Adipocyte (in vitro differentiated cells): ENCODE measurements around the gene ZNG1B.
"Not testable (repeated sequence)": the region's sequence is repeated elsewhere in the genome, so short reads cannot be mapped to it uniquely, and the experiment has no call there.

ENCODE experiments used
- DNase-seq: peaks from one replicate; pipeline ENCODE4 v3.0.0-alpha.2; 2015; ENCODE audit warnings: low read depth
- H3K27me3 ChIP-seq: replicated peaks from 2 replicates; pipeline ENCODE4 v1.7.0; 2013; ENCODE audit warnings: mild to moderate bottlenecking, low read length, moderate library complexity; ENCODE audit not compliant: control insufficient read depth, insufficient read depth
- H3K36me3 ChIP-seq: 2 replicates; pipeline ENCODE4 v1.7.0; 2013; ENCODE audit warnings: low read length, mild to moderate bottlenecking, moderate library complexity; ENCODE audit not compliant: control insufficient read depth, insufficient read depth, severe bottlenecking
- H3K4me1 ChIP-seq: 2 replicates; pipeline ENCODE4 v1.7.0; 2013; ENCODE audit warnings: mild to moderate bottlenecking, low read length, moderate library complexity; ENCODE audit not compliant: control insufficient read depth, insufficient read depth
- H3K4me3 ChIP-seq: 2 replicates; pipeline ENCODE4 v1.7.0; 2013; ENCODE audit warnings: mild to moderate bottlenecking, low read length, moderate library complexity
- H3K9ac ChIP-seq: 2 replicates; pipeline ENCODE4 v1.7.0; 2013; ENCODE audit warnings: mild to moderate bottlenecking, low read length, moderate library complexity
- H3K9me3 ChIP-seq: 2 replicates; pipeline ENCODE4 v1.7.0; 2013; ENCODE audit warnings: mild to moderate bottlenecking, low read length, moderate library complexity; ENCODE audit not compliant: control insufficient read depth

The ZNG1B gene

DNA sequence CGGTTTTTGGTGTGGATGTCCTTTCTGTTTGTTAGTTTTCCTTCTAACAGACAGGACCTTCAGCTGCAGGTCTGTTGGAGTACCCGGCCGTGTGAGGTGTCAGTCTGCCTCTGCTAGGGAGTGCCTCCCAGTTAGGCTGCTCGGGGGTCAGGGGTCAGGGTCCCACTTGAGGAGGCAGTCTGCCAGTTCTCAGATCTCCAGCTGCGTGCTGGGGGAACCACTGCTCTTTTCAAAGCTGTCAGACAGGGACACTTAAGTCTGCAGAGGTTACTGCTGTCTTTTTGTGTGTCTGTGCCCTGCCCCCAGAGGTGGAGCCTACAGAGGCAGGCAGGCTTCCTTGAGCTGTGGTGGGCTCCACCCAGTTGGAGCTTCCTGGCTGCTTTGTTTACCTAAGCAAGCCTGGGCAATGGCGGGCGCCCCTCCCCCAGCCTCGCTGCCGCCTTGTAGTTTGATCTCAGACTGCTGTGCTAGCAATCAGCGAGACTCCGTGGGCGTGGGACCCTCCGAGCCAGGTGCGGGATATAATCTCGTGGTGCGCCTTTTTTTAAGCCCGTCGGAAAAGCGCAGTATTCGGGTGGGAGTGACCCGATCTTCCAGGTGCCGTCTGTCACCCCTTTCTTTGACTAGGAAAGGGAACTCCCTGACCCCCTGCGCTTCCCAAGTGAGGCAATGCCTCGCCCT lies 39.3 kb downstream of the ZNG1B start:
- not testable (repeated sequence) for H3K36me3 ChIP-seq, H3K9me3 ChIP-seq, H3K4me1 ChIP-seq, H3K4me3 ChIP-seq, H3K9ac ChIP-seq, DNase-seq, H3K27me3 ChIP-seq

DNA sequence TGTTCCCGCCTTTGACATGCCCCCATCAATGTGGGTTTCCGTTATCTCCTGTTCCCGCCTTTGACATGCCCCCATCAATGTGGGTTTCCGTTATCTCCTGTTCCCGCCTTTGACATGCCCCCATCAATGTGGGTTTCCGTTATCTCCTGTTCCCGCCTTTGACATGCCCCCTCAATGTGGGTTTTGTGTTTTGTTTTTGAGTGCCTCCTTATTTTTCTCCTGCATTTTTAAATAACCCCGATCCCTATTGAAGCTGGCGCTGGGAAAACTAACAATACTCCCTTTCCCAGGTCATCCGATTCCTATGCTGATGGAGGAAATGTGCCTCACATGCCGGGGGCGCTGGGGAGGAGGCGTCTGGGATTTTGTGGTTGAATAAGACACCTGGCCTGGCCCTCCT lies 59.0 kb downstream of the ZNG1B start:
- not testable (repeated sequence) for H3K27me3 ChIP-seq, H3K36me3 ChIP-seq, DNase-seq, H3K4me1 ChIP-seq, H3K4me3 ChIP-seq, H3K9me3 ChIP-seq, H3K9ac ChIP-seq

DNA sequence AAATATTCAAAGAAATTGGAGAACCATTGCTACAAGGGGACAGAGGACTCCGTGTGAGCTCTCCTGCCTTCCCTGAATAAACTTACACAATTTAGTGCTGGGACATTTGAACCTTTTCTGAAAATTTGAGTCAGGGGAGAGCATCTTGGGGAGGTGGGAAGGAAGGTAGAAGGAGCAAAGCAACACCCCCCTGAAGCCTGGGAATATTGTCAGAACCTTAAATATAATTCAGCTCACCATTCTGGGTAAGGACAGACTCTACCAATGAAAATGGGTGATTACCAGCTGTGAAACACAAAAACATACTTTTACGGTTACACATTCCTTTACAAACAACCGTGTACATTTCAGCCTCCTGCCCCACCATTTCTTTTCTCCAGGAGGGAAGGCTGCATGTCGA lies 60.9 kb downstream of the ZNG1B start, which contains the start of gene FOXD4L1:
Gene FOXD4L1, plus strand, starts transcription at position 301 of the 400 bp plus-strand sequence. CDS start 592 bp downstream, outside the sequence.
- H3K9ac ChIP-seq, H3K27me3 ChIP-seq, H3K4me3 ChIP-seq, H3K4me1 ChIP-seq, H3K36me3 ChIP-seq, H3K9me3 ChIP-seq, DNase-seq: not testable (repeated sequence)

DNA sequence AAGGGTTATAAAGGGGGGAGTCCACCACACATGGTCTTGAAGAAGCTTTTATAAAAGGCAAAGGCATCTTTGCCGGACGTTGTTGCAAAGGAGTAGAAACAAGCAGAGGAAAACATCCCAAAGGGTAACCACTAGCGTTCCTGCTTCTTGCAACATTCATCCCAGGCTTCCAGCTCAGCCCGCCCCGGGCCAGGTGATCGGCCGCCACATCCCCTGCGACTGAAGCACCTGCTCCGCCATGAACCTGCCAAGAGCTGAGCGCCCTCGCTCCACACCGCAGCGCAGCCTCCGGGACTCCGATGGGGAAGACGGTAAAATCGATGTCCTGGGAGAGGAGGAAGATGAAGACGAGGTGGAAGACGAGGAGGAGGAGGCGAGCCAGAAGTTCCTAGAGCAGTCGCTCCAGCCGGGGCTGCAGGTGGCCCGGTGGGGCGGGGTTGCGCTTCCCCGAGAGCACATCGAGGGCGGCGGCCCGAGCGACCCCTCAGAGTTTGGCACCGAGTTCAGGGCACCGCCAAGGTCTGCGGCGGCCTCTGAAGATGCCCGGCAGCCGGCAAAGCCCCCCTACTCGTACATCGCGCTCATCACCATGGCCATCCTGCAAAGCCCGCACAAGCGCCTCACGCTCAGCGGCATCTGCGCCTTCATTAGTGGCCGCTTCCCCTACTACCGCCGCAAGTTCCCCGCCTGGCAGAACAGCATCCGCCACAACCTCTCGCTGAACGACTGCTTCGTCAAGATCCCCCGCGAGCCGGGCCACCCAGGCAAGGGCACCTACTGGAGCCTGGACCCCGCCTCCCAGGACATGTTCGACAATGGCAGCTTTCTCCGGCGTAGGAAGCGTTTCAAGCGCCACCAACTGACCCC lies 61.8 kb downstream of the ZNG1B start:
- not testable (repeated sequence) for DNase-seq, H3K36me3 ChIP-seq, H3K4me1 ChIP-seq, H3K9me3 ChIP-seq, H3K27me3 ChIP-seq, H3K9ac ChIP-seq, H3K4me3 ChIP-seq

DNA sequence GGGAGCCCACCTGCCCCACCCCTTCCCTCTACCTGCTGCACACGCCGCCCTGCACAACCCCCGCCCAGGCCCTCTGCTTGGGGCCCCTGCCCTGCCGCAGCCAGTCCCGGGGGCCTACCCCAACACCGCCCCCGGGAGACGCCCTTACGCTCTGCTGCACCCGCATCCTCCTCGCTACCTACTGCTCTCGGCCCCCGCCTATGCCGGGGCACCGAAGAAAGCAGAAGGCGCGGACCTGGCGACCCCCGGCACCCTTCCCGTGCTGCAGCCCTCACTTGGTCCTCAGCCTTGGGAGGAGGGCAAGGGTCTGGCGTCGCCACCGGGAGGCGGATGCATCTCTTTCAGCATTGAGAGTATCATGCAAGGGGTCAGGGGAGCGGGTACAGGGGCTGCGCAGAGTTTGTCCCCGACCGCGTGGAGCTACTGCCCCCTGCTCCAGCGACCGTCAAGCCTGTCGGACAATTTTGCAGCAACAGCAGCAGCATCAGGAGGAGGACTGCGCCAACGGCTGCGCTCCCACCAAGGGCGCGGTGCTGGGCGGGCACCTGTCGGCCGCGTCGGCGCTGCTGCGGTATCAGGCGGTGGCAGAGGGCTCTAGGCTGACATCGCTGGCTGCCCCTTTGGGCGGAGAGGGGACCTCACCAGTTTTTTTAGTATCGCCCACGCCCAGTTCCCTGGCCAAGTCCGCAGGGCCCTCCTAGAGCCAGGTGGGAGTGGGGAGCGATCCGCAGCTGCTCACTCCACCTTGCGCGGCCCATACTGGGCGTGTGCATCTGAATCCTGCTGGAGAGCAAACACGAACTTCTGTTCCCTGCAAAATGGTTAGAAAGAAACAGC lies 62.6 kb downstream of the ZNG1B start:
- not testable (repeated sequence) for H3K27me3 ChIP-seq, H3K4me3 ChIP-seq, H3K36me3 ChIP-seq, H3K9me3 ChIP-seq, H3K9ac ChIP-seq, H3K4me1 ChIP-seq, DNase-seq

DNA sequence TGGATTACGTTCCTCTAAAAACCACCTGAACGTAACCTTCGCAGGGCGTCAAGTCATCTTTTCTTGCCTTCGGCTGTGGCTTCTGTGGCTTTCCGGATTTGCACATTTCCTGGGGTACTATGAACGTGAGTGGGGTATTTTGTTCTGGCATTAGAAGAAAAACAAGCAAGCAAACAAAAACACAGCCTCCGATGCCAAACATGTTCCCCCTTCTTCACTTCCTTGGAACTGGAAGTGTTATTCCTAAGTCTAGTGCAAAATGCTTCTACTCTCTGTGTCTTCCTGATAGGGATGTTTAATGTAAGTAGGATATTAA lies 63.2 kb downstream of the ZNG1B start:
- H3K9me3 ChIP-seq, H3K4me3 ChIP-seq, H3K4me1 ChIP-seq, H3K27me3 ChIP-seq, H3K36me3 ChIP-seq, H3K9ac ChIP-seq, DNase-seq: not testable (repeated sequence)

DNA sequence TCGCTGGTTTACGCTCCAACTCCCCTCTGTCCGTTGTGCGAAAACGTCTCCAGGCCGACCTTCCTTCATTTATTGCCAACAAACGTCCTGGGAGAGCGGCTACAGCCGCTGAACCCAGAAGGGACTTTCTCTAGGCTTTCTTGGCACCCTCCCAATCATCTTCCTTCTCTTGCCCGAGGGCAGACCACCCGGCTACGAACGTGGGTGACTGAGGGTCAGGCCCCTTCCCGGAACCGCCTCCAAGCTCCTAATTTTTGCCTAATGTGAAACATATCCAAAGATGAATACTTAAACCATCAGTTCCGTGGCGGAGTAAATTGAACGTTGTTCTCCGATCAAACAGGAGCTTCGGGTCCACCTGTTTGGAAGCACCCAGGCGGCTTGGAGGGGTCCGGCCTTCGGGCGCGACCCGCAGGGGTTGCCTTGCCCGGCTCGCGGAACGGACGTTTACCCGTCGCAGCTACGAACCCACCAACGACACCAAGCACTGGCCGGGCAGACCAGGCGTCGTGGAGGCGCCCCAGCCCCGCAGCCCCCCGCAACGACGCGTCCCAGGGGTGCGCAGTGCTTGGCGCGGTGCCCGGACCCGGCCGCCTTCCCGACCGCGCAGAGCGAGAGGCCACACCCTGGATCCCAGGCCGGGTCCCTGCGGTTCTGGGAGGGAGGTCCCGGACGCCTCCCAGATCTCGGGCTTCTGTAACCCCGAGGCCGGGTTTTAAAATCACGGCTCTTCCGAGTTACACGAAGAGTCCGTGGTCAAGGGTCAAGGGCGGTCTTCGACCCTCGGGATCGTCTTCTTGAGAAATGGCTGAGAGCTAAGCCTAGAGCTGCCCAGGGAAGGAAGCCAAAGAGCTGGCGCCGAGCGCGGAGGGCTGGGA lies 65.0 kb downstream of the ZNG1B start:
- H3K36me3 ChIP-seq, H3K27me3 ChIP-seq, H3K9me3 ChIP-seq, H3K9ac ChIP-seq, H3K4me1 ChIP-seq: not testable (repeated sequence)
- H3K4me3 ChIP-seq, result peak overlapping the region; percentile 65
- peak; percentile 4 for DNase-seq

DNA sequence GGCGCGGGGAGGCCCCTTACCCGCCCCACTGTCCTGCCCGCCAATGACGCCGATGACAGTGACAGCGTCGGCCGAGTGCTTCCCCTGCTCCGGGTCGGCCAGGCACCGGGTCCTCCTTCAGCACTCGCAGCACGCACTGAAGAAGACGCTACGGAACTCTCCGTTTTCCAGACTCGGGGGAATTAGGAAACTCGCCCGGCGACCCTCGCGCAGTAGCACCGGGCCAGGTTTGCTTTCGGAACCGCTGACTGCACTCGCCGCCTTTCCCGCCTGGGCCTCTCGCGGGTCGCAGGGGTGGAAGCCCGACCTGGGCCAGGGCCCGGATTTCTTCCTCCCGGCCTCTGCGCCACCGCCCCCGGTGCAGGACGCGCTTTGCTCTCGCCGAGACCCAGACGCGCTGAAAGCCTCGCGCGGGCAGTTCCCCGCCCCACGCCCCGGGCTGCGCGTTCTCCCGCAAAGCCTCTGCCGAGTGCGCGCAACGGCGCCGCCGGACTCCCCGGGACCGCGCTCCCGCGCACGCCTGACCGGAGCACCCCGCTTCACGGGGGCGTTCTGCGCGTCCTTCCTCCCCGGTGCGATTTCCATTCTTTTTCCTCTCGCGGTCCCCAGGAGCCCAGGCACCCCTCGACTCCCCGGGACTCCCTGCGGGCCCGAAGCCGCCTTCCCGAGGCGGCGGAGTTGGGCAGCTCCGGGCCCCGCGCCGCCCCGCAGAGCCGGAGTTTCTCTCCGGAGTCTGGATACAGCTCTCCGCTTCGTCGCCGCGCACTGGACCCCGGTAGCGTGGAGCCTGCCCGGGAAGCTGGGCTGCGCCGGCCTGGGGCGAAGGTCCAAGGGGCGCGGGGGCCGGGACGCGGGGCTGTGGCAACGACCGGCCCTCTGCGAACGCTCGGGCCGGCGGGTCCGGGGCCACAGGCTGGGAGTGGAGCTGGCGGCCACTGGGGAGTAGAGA lies 65.9 kb downstream of the ZNG1B start:
- not testable (repeated sequence) for H3K4me1 ChIP-seq, H3K9ac ChIP-seq, H3K9me3 ChIP-seq, H3K27me3 ChIP-seq, H3K36me3 ChIP-seq
- DNase-seq, result peak; percentile 34
- peak overlapping the region; percentile 65 for H3K4me3 ChIP-seq

DNA sequence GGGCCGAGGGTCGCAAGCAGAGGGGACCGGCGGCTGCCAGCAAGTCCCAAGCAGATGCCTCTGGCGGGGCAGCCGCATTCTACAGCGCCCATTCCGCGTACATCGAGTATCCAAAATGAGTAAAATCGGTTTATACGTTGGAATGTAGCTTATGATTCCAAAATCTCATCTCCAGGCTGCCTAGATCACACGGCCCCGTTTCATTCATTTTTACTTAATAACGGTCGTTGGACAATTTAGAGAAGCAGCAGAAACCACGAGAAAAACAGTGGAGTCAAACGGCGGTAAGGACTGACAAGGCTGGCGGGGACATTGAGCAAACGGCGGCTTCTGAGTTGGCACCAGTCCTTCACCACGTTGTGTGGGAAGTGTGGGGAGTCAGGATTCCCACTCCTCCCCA lies 66.6 kb downstream of the ZNG1B start:
- H3K9ac ChIP-seq, DNase-seq, H3K9me3 ChIP-seq, H3K36me3 ChIP-seq, H3K27me3 ChIP-seq, H3K4me3 ChIP-seq, H3K4me1 ChIP-seq: not testable (repeated sequence)
